Mucosa of descending colon (tissue), 3 donors: Measurements from ENCODE around the gene CABP2. TPM values are rescaled to one million over a fixed set of nuclear protein-coding genes. Genes with fewer than 3 reads are reported as not detected.

Experiments used
- ATAC-seq: fragments of 200-7000 bp; cut with Tn5 transposase; one replicate; pipeline ENCODE4 v1.9.1; 2020; ENCODE audit warnings: mild to moderate bottlenecking, moderate library complexity
- DNase-seq, 3 donors: peaks; one replicate each; pipeline ENCODE4 v3.0.0-alpha.2; 2020
- H3K36me3 ChIP-seq: fragments of 200-600 bp; one replicate; pipeline ENCODE4 v1.8.0; 2021; ENCODE audit warnings: low read depth, mild to moderate bottlenecking
- H3K4me1 ChIP-seq: fragments of 200-600 bp; one replicate; pipeline ENCODE4 v1.8.0; 2021; ENCODE audit warnings: low read depth, mild to moderate bottlenecking
- H3K4me3 ChIP-seq: fragments of 200-600 bp; one replicate; pipeline ENCODE4 v1.8.0; 2021; ENCODE audit warnings: mild to moderate bottlenecking
- H3K9me3 ChIP-seq: fragments of 200-600 bp; one replicate; pipeline ENCODE4 v1.8.0; 2021; ENCODE audit warnings: mild to moderate bottlenecking
- CTCF ChIP-seq: fragments of 200-600 bp; IDR thresholded peaks from one replicate; pipeline ENCODE4 v1.8.0; 2022; ENCODE audit warnings: antibody characterized with exemption, mild to moderate bottlenecking
- intact Hi-C, 2 donors: fragments of 100-400 bp; cut with DNase I in 1 of 2; cut with micrococcal nuclease in 1 of 2; formaldehyde crosslinking; loops; one replicate each; pipeline versions ENCODE4 v1.11.0 to v1.11.1; 2022; cut with DNase I, micrococcal nuclease
- total RNA-seq, 3 donors: library from RNA; stranded (reverse); fragmentation: NEBNext Ultra II Directional in 2 of 3; extraction: Animal tissue kit (Norgen Biotek cat#: 25700) in 2 of 3; gene quantifications; one replicate each; pipeline versions ENCODE4 v1.2.1 to v1.2.4, GENCODE V29; 2021 to 2023
- donor health status: DM: no; HTN: no; CAD: no; lungs with moderate emphysema.
- donor health status: DM: no; HTN: no; CAD: no.
- donor health status: DM: no; HTN: yes; CAD: no.

CABP2 gene
- total RNA-seq, 3 donors from 2014 or later, result not detected

GRCh38 chr11:67508486-67509121 lies 14.6 kb downstream of the CABP2 start:
- Histone ChIP-seq H3K4me1 (peaks cover 28% of the 10 kb centered on the region), H3K4me3 (peak overlapping the region; percentile 50), H3K36me3 (no peaks in the 10 kb centered on the region), H3K9me3 (no peaks in the 10 kb centered on the region)
- ATAC-seq, result peak; percentile 45
- no peak for TF ChIP-seq CTCF
- peak; percentile 98 to 100 (median 99) for DNase-seq
- intact Hi-C loops, result no loop called here

- H3K4me3 ChIP-seq, result peak within 1 kb of the TSS; percentile 50
- H3K4me1 ChIP-seq, result peaks cover 31% of the 10 kb centered on the region
- no peaks in the 10 kb centered on the region for H3K9me3 ChIP-seq
- intact Hi-C loops, result no loop called here
- no peaks in the 10 kb centered on the region for H3K36me3 ChIP-seq
- ATAC-seq, result peak; percentile 73
- peak; percentile 100 for DNase-seq
- TF ChIP-seq CTCF, result no peak
Measured at GRCh38 chr11:67507864-67508485, 15.3 kb downstream of the CABP2 start, which contains the start of gene CDK2AP2. Gene CDK2AP2, minus strand, starts transcription at chr11:67508162. Its CDS starts 80 bp downstream, at chr11:67508082.

- Histone ChIP-seq H3K4me1 (peaks cover 31% of the 10 kb centered on the region), H3K9me3 (no peaks in the 10 kb centered on the region), H3K4me3 (peak overlapping the region; percentile 50), H3K36me3 (no peaks in the 10 kb centered on the region)
- no peak for TF ChIP-seq CTCF
- intact Hi-C loops, result no loop called here
- ATAC-seq (peak; percentile 42), DNase-seq (no peak)
Measured at GRCh38 chr11:67507242-67507863, 15.9 kb downstream of the CABP2 start.

GRCh38 chr11:67506426-67507051 lies 16.7 kb downstream of the CABP2 start:
- no peaks in the 10 kb centered on the region for H3K36me3 ChIP-seq
- no peak for ATAC-seq
- H3K4me1 ChIP-seq, result peaks cover 31% of the 10 kb centered on the region
- H3K4me3 ChIP-seq, result no peak overlapping the region
- no peak for TF ChIP-seq CTCF
- intact Hi-C loops, result no loop called here
- H3K9me3 ChIP-seq, result no peaks in the 10 kb centered on the region
- DNase-seq, result peak; percentile 53 to 74 (median 54)

GRCh38 chr11:67505605-67506396 lies 17.4 kb downstream of the CABP2 start:
- peak; percentile 95 for TF ChIP-seq CTCF
- H3K4me1 ChIP-seq, result peaks cover 31% of the 10 kb centered on the region
- ATAC-seq (peak; percentile 65), DNase-seq (peak; percentile 94 to 96 (median 95))
- intact Hi-C loops, result no loop called here
- no peak overlapping the region for H3K4me3 ChIP-seq
- no peaks in the 10 kb centered on the region for H3K9me3 ChIP-seq
- H3K36me3 ChIP-seq, result no peaks in the 10 kb centered on the region
